K562 (cell line): ENCODE measurements around the gene DENND4C.

Source experiments
- BRCA1 ChIP-seq, 2 experiments: fragments of 450-650 bp in 1 of 2; sonication (generic) in 1 of 2; formaldehyde crosslinking in 1 of 2; IDR thresholded peaks; 2 replicates each; pipeline versions ENCODE4 v1.5.0 to v1.6.1; 2017 to 2020; ENCODE audit warnings: mild to moderate bottlenecking in 1 of 2, missing genetic modification reagents in 1 of 2
- DPF2 ChIP-seq: fragments of 450-650 bp; IDR thresholded peaks from 2 replicates; pipeline ENCODE4 v1.6.1; 2016
- EHMT2 ChIP-seq: fragments of 450-650 bp; IDR thresholded peaks from 2 replicates; pipeline ENCODE4 v1.6.1; 2018; ENCODE audit warnings: antibody characterized with exemption
- ETV1 ChIP-seq: fragments of 450-650 bp; conservative IDR thresholded peaks from 2 replicates; pipeline ENCODE4 v1.6.1; 2016; ENCODE audit warnings: missing genetic modification characterization, control low read depth, low read depth, missing compliant biosample characterization
- FOXK1 ChIP-seq: sonication (generic); formaldehyde crosslinking; IDR thresholded peaks from 2 replicates; pipeline ENCODE4 v1.8.0; 2022; ENCODE audit warnings: missing genetic modification reagents, mild to moderate bottlenecking, borderline replicate concordance
- NFXL1 ChIP-seq: fragments of 450-650 bp; formaldehyde crosslinking; IDR thresholded peaks from 2 replicates; pipeline ENCODE4 v1.4.0; 2021; ENCODE audit warnings: mild to moderate bottlenecking
- POLR2A ChIP-seq: fragments of 450-650 bp; conservative IDR thresholded peaks from 2 replicates; pipeline ENCODE4 v1.6.1; 2016
- SRF ChIP-seq, 2 experiments: fragments of 250-450, 450-650 bp in 1 of 2; sonication (Bioruptor Pico) in 1 of 2; sonication (generic) in 1 of 2; formaldehyde crosslinking; IDR thresholded peaks; 2 replicates each; pipeline versions ENCODE4 v1.5.0 to v1.5.1; 2020 to 2022; ENCODE audit warnings: mild to moderate bottlenecking in 1 of 2, missing genetic modification reagents in 1 of 2
- TBP ChIP-seq: optimal IDR thresholded peaks from 2 replicates; pipeline ENCODE3; 2011; ENCODE audit warnings: low read depth, low read length, improper control_type of control experiment
- TEAD4 ChIP-seq, 2 experiments: sonication (generic) in 1 of 2; formaldehyde crosslinking in 1 of 2; IDR thresholded peaks; 2 replicates each; pipeline versions ENCODE4 v1.6.1 to v1.8.0; 2012 to 2022; ENCODE audit warnings: borderline replicate concordance in 1 of 2, inconsistent platforms in 1 of 2, low read length in 1 of 2, mild to moderate bottlenecking in 1 of 2, missing genetic modification reagents in 1 of 2
- TF ChIP-seq, protein P1 (sequence below): fragments of 250-450 bp; sonication (Bioruptor Pico); IDR thresholded peaks from 2 replicates; pipeline ENCODE4 v1.5.1; 2021; ENCODE audit warnings: mild to moderate bottlenecking
- TF ChIP-seq, protein P2 (sequence below), 3 experiments: IDR thresholded peaks in 2 of 3; conservative IDR thresholded peaks in 1 of 3; 2 replicates each; pipeline ENCODE4 v1.5.1; 2011 to 2012; ENCODE audit warnings: low read length in 3 of 3, mild to moderate bottlenecking in 3 of 3, control low read depth in 2 of 3, improper control_type of control experiment in 1 of 3, inconsistent platforms in 1 of 3, low read depth in 1 of 3, mixed read lengths in 1 of 3, moderate library complexity in 1 of 3; ENCODE audit not compliant: insufficient read depth in 2 of 3
- TF ChIP-seq, protein P3 (sequence below): sonication (generic); formaldehyde crosslinking; IDR thresholded peaks from 2 replicates; pipeline ENCODE4 v1.8.1; 2023; ENCODE audit warnings: mild to moderate bottlenecking, missing genetic modification reagents, moderate library complexity
- TF ChIP-seq, protein P4 (sequence below): fragments of 450-650 bp; IDR thresholded peaks from 2 replicates; pipeline ENCODE4 v1.6.1; 2016; ENCODE audit warnings: low read depth

DNA sequence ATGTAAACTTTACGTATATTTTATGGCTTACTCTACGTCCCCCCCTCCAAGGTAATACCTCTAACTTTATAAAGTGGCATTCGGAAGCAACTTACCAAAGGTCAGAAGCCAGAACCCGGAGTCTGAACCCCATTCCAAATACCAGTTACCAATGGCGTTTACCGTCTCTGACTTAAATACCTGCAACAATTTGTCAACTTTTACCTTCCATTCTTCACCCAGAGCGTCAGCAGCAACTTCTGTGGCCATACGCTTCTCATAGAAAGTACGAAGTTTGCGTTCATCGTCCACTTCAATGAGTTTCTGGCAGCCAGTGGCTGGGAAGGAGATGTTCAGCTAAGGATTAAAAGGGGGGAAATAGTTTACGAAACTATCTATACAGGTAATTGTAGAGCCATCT, 148.8 kb downstream of the DENND4C start:
- TF ChIP-seq, protein P1, sequence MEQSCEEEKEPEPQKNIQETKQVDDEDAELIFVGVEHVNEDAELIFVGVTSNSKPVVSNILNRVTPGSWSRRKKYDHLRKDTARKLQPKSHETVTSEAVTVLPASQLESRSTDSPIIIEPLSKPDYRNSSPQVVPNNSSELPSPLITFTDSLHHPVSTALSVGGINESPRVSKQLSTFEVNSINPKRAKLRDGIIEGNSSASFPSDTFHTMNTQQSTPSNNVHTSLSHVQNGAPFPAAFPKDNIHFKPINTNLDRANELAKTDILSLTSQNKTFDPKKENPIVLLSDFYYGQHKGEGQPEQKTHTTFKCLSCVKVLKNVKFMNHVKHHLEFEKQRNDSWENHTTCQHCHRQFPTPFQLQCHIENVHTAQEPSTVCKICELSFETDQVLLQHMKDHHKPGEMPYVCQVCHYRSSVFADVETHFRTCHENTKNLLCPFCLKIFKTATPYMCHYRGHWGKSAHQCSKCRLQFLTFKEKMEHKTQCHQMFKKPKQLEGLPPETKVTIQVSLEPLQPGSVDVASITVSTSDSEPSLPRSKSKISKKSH (CRISPR knock-in tag), result no peak
- TF ChIP-seq NFXL1 (CRISPR knock-in tag) (no peak), FOXK1 (CRISPR knock-in tag) (no peak), TEAD4 (IDR thresholded peaks at IDR 0.05; ENCODE audit: low read length) (no peak), TEAD4 (CRISPR knock-in tag; IDR thresholded peaks at IDR 0.05; ENCODE audit: borderline replicate concordance) (no peak), EHMT2 (no peak), DPF2 (no peak), SRF (CRISPR knock-in tag; IDR thresholded peaks at IDR 0.05) (no peak), BRCA1 (IDR thresholded peaks at IDR 0.05) (no peak), BRCA1 (CRISPR knock-in tag; IDR thresholded peaks at IDR 0.05) (no peak), ETV1 (tag) (no peak), POLR2A (no peak), TBP (no peak)
- TF ChIP-seq, protein P2, sequence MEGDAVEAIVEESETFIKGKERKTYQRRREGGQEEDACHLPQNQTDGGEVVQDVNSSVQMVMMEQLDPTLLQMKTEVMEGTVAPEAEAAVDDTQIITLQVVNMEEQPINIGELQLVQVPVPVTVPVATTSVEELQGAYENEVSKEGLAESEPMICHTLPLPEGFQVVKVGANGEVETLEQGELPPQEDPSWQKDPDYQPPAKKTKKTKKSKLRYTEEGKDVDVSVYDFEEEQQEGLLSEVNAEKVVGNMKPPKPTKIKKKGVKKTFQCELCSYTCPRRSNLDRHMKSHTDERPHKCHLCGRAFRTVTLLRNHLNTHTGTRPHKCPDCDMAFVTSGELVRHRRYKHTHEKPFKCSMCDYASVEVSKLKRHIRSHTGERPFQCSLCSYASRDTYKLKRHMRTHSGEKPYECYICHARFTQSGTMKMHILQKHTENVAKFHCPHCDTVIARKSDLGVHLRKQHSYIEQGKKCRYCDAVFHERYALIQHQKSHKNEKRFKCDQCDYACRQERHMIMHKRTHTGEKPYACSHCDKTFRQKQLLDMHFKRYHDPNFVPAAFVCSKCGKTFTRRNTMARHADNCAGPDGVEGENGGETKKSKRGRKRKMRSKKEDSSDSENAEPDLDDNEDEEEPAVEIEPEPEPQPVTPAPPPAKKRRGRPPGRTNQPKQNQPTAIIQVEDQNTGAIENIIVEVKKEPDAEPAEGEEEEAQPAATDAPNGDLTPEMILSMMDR (IDR thresholded peaks at IDR 0.05 in 2 of 3, conservative IDR thresholded peaks at IDR 0.05 in 1 of 3; ENCODE audit: insufficient read depth in 2 of 3, low read depth in 1 of 3, low read length in 3 of 3), result no peak
- TF ChIP-seq, protein P3, sequence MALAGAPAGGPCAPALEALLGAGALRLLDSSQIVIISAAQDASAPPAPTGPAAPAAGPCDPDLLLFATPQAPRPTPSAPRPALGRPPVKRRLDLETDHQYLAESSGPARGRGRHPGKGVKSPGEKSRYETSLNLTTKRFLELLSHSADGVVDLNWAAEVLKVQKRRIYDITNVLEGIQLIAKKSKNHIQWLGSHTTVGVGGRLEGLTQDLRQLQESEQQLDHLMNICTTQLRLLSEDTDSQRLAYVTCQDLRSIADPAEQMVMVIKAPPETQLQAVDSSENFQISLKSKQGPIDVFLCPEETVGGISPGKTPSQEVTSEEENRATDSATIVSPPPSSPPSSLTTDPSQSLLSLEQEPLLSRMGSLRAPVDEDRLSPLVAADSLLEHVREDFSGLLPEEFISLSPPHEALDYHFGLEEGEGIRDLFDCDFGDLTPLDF (CRISPR knock-in tag), result no peak
- TF ChIP-seq, protein P4, sequence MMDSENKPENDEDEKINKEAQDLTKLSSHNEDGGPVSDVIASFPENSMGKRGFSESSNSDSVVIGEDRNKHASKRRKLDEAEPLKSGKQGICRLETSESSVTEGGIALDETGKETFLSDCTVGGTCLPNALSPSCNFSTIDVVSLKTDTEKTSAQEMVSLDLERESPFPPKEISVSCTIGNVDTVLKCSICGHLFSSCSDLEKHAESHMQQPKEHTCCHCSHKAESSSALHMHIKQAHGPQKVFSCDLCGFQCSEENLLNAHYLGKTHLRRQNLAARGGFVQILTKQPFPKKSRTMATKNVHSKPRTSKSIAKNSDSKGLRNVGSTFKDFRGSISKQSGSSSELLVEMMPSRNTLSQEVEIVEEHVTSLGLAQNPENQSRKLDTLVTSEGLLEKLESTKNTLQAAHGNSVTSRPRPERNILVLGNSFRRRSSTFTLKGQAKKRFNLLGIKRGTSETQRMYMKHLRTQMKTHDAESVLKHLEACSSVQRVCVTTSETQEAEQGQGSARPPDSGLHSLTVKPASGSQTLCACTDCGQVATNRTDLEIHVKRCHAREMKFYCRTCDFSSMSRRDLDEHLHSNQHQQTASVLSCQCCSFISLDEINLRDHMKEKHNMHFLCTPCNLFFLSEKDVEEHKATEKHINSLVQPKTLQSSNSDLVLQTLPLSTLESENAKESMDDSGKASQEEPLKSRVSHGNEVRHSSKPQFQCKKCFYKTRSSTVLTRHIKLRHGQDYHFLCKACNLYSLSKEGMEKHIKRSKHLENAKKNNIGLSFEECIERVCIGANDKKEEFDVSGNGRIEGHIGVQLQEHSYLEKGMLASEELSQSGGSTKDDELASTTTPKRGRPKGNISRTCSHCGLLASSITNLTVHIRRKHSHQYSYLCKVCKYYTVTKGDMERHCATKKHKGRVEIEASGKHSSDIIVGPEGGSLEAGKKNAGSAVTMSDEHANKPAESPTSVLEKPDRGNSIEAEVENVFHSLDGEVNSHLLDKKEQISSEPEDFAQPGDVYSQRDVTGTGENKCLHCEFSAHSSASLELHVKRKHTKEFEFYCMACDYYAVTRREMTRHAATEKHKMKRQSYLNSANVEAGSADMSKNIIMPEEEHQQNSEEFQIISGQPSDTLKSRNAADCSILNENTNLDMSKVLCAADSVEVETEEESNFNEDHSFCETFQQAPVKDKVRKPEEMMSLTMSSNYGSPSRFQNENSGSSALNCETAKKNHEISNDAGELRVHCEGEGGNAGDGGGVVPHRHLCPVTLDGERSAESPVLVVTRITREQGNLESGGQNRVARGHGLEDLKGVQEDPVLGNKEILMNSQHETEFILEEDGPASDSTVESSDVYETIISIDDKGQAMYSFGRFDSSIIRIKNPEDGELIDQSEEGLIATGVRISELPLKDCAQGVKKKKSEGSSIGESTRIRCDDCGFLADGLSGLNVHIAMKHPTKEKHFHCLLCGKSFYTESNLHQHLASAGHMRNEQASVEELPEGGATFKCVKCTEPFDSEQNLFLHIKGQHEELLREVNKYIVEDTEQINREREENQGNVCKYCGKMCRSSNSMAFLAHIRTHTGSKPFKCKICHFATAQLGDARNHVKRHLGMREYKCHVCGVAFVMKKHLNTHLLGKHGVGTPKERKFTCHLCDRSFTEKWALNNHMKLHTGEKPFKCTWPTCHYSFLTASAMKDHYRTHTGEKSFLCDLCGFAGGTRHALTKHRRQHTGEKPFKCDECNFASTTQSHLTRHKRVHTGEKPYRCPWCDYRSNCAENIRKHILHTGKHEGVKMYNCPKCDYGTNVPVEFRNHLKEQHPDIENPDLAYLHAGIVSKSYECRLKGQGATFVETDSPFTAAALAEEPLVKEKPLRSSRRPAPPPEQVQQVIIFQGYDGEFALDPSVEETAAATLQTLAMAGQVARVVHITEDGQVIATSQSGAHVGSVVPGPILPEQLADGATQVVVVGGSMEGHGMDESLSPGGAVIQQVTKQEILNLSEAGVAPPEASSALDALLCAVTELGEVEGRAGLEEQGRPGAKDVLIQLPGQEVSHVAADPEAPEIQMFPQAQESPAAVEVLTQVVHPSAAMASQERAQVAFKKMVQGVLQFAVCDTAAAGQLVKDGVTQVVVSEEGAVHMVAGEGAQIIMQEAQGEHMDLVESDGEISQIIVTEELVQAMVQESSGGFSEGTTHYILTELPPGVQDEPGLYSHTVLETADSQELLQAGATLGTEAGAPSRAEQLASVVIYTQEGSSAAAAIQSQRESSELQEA, result no peak
